Smooth muscle cell (in vitro differentiated cells): ENCODE results near the gene ENSA. TPM values are rescaled to one million over a fixed set of nuclear protein-coding genes. Genes with fewer than 3 reads are reported as not detected.

Source experiments
- DNase-seq: peaks from one replicate; lab custom pipeline; 2025; ENCODE audit not compliant: unreplicated experiment; lab: John Stamatoyannopoulos, UW
- H2AFZ ChIP-seq: fragments of 200-600 bp; sonication (generic); 2 replicates; pipeline ENCODE4 v1.6.0; 2016; ENCODE audit warnings: antibody characterized with exemption, low read depth, mild to moderate bottlenecking
- H3F3A ChIP-seq: fragments of 200-600 bp; sonication (generic); 2 replicates; pipeline ENCODE4 v1.6.0; 2017; ENCODE audit warnings: antibody characterized with exemption, low read depth
- H3K27ac ChIP-seq: fragments of 200-600 bp; sonication (generic); 2 replicates; pipeline ENCODE4 v1.5.1; 2016; ENCODE audit warnings: low read depth, mild to moderate bottlenecking
- H3K27me3 ChIP-seq: fragments of 200-600 bp; sonication (generic); 2 replicates; pipeline ENCODE4 v1.6.1; 2016; ENCODE audit warnings: low read depth, mild to moderate bottlenecking
- H3K36me3 ChIP-seq: fragments of 200-600 bp; sonication (generic); 2 replicates; pipeline ENCODE4 v1.5.1; 2016; ENCODE audit warnings: low read depth
- H3K4me1 ChIP-seq: fragments of 200-600 bp; sonication (generic); 2 replicates; pipeline ENCODE4 v1.5.1; 2016; ENCODE audit warnings: low read depth
- H3K4me2 ChIP-seq: fragments of 200-600 bp; sonication (generic); 2 replicates; pipeline ENCODE4 v1.6.0; 2016; ENCODE audit warnings: mild to moderate bottlenecking
- H3K4me3 ChIP-seq: fragments of 200-600 bp; sonication (generic); 2 replicates; pipeline ENCODE4 v1.5.1; 2016; ENCODE audit warnings: mild to moderate bottlenecking
- H3K79me2 ChIP-seq: fragments of 200-600 bp; sonication (generic); 2 replicates; pipeline ENCODE4 v1.6.0; 2016; ENCODE audit warnings: low read depth, mild to moderate bottlenecking
- H3K9ac ChIP-seq: fragments of 200-600 bp; sonication (generic); 2 replicates; pipeline ENCODE4 v1.6.0; 2016; ENCODE audit warnings: low read depth
- H3K9me3 ChIP-seq: fragments of 200-600 bp; sonication (generic); replicated peaks from 2 replicates; pipeline ENCODE4 v1.5.1; 2016; ENCODE audit warnings: low read depth
- H4K20me1 ChIP-seq: fragments of 200-600 bp; sonication (generic); 2 replicates; pipeline ENCODE4 v1.6.0; 2016; ENCODE audit warnings: low read depth
- CTCF ChIP-seq: fragments of 200-600 bp; sonication (generic); IDR thresholded peaks from 2 replicates; pipeline ENCODE4 v1.5.1; 2017; ENCODE audit warnings: borderline replicate concordance, mild to moderate bottlenecking, antibody characterized with exemption; ENCODE audit not compliant: insufficient read depth, poor library complexity, severe bottlenecking
- WGBS: methylation state at CpG from one replicate; pipeline ENCODE4 v1.1.7; 2016; ENCODE audit warnings: low lambda C conversion rate; 5-methylcytosine and 5-hydroxymethylcytosine counted together
- polyA plus RNA-seq: library from polyadenylated mRNA; unstranded; fragments of >200 nt; fragmentation: Nextera tagmentation; extraction: Ambion mirVana; gene quantifications from 2 replicates; pipeline ENCODE4 v1.2.1, GENCODE V29; 2016
- total RNA-seq: library from RNA; depleted of rRNA; stranded (reverse); fragments of >200 nt; gene quantifications from 2 replicates; pipeline ENCODE4 v1.2.3, GENCODE V29; 2014

ENSA gene
- total and polyA plus RNA-seq, 2 experiments from 2014 or later: 31.3 to 63.5 TPM

DNA sequence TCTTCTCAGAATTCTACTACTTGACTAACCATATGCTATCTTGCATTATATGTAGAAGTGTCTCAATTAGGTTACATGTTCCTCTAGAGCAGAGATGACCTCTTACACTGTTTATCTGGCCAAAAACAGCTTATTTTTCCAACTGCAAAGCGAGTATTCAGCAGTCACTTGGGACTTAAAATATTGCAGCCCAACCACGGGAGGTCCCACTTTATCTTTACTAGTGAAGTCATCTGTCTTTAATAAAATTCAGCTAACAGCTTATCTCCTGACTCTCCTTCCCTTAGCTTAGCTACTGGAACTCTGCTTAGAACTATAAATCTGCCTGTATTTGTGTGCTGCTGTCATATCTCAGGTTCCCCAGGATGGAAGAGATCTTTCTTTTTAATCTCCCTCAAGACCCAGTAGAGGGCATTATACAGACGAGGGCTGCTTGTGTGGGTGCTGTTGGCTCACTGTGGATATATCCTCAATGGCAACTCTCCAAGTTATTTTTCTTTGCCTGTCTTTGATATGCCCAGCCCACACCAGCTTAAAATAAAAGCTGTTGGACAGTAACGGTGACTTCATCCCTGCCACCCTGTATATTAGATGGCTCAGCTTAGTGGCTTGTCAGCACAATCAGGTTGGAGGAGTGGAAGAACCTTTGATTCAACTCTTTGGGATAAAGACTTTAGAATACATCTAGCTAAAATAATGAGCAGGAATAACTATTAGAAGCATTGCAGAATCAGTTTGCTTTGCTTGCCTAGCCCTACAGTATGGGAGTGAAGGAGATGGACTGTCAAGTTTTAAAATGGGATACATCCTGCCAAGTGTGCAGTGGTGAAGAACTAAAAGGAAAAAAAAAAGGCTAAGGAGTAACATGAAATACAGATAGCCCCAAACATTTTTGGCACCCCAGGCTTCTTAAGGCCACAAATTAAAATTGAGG is 9.6 kb downstream of the ENSA start:
- peak overlapping the region; percentile 61 for H3K27ac ChIP-seq
- no peak overlapping the region for H3K9ac ChIP-seq
- TF ChIP-seq CTCF: peak; percentile 7
- no peaks in the 10 kb centered on the region for H3K27me3 ChIP-seq
- H3K9me3 ChIP-seq: no peaks in the 10 kb centered on the region
- H3K4me3 ChIP-seq: no peak overlapping the region
- DNase-seq: no peak
- 19% methylated on average over 4 of the region's 4 CpGs for WGBS
- H3K4me1 ChIP-seq: no peaks in the 10 kb centered on the region
- H3K36me3 ChIP-seq: peaks cover 3% of the 10 kb centered on the region
- H3F3A ChIP-seq: peaks cover 37% of the 10 kb centered on the region
- peak overlapping the region; percentile 14 for H3K4me2 ChIP-seq
- H3K79me2 ChIP-seq: no peaks in the 10 kb centered on the region
- no peak overlapping the region for H2AFZ ChIP-seq
- H4K20me1 ChIP-seq: peaks cover 13% of the 10 kb centered on the region

- Histone ChIP-seq H4K20me1 (peaks cover 11% of the 10 kb centered on the region), H3K27ac (no peak overlapping the region), H3K4me2 (no peak overlapping the region), H3K4me3 (no peak overlapping the region), H3K79me2 (peaks cover 3% of the 10 kb centered on the region), H3F3A (peaks cover 46% of the 10 kb centered on the region), H2AFZ (no peak overlapping the region), H3K9ac (no peak overlapping the region), H3K36me3 (no peaks in the 10 kb centered on the region), H3K27me3 (no peaks in the 10 kb centered on the region), H3K4me1 (peaks cover 10% of the 10 kb centered on the region), H3K9me3 (no peaks in the 10 kb centered on the region)
- DNase-seq: no peak
- no peak for TF ChIP-seq CTCF
- WGBS: 91% methylated on average over 12 of the region's 12 CpGs
Measured at GRCh38 chr1:150615346-150616201, 13.8 kb downstream of the ENSA start.

DNA sequence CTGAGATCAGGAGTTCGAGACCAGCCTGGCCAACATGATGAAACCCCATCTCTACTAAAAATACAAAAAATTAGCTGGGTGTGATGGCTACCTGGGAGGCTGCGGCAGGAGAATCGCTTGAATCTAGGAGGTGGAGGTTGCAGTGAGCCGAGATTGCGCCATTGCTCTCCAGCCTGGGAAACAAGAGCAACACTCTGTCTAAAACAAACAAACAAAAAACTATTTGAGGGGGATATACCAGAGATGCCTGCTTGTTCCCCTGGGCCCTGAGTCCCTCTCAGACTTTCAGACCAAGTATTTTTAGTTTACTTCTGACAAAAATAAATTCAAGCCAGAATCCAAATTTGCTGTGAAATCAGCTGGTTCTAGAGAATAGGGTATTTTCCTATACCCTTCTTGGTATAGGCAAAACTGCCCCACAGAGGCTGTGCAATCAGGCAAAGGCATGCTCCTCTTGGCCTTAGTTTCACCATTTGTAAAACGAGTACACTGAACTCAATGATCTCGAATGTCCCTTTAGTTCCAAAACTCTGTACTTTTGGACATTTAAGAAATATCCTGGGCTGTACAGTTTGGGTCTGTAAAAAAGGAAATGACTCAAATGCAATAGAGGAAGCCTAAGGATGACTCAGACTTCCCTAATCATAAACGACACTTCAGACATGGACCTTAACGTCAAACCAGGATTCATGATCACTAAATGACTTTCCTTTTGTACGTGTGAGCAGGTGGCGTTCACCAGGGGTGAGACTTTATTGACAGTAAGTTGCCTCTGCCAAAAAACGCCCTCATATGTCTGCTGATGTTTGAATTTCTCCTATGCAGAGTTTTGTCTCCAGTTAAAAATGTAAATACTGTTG is 16.1 kb downstream of the ENSA start:
- Histone ChIP-seq H3F3A (peaks cover 43% of the 10 kb centered on the region), H2AFZ (no peak overlapping the region), H3K4me3 (no peak overlapping the region), H3K9me3 (no peaks in the 10 kb centered on the region), H3K36me3 (no peaks in the 10 kb centered on the region), H3K27ac (peak overlapping the region; percentile 96), H4K20me1 (no peaks in the 10 kb centered on the region), H3K79me2 (peaks cover 9% of the 10 kb centered on the region), H3K9ac (peak overlapping the region; percentile 73), H3K4me2 (peak overlapping the region; percentile 79), H3K4me1 (peaks cover 17% of the 10 kb centered on the region), H3K27me3 (no peaks in the 10 kb centered on the region)
- no peak for DNase-seq
- WGBS: 48% methylated on average over 12 of the region's 12 CpGs
- TF ChIP-seq CTCF: no peak
